ENCODE data around the gene GNAL.
A peak's percentile ranks its signal among the peaks of the same experiment; 100 is the strongest.

The GNAL gene

GRCh38 chr18:11733031-11733430 is 44.0 kb downstream of the GNAL start:
- no peaks in the 10 kb centered on the region for H4K20me1 ChIP-seq (ENCODE audit: insufficient read depth)
- TF ChIP-seq, protein P1, sequence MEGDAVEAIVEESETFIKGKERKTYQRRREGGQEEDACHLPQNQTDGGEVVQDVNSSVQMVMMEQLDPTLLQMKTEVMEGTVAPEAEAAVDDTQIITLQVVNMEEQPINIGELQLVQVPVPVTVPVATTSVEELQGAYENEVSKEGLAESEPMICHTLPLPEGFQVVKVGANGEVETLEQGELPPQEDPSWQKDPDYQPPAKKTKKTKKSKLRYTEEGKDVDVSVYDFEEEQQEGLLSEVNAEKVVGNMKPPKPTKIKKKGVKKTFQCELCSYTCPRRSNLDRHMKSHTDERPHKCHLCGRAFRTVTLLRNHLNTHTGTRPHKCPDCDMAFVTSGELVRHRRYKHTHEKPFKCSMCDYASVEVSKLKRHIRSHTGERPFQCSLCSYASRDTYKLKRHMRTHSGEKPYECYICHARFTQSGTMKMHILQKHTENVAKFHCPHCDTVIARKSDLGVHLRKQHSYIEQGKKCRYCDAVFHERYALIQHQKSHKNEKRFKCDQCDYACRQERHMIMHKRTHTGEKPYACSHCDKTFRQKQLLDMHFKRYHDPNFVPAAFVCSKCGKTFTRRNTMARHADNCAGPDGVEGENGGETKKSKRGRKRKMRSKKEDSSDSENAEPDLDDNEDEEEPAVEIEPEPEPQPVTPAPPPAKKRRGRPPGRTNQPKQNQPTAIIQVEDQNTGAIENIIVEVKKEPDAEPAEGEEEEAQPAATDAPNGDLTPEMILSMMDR (conservative IDR thresholded peaks at IDR 0.05; ENCODE audit: low read depth, low read length) = peak; percentile 85
- no peaks in the 10 kb centered on the region for H3K79me2 ChIP-seq (ENCODE audit: insufficient read depth, low read depth)
- H2AFZ ChIP-seq (ENCODE audit: low read depth) = no peak overlapping the region
- no peaks in the 10 kb centered on the region for H3K36me3 ChIP-seq (ENCODE audit: insufficient read depth)
- no peaks in the 10 kb centered on the region for H3K27me3 ChIP-seq (ENCODE audit: insufficient read depth, low read depth)
- no peaks in the 10 kb centered on the region for H3K4me1 ChIP-seq (ENCODE audit: low read depth, poor library complexity, severe bottlenecking)
- no peak overlapping the region for H3K4me2 ChIP-seq
- no peak overlapping the region for H3K4me3 ChIP-seq (IDR thresholded peaks at IDR 0.05; ENCODE audit: insufficient read depth, low read depth, low read length)
- no peak overlapping the region for H3K9ac ChIP-seq
- no peak overlapping the region for H3K27ac ChIP-seq

DNA sequence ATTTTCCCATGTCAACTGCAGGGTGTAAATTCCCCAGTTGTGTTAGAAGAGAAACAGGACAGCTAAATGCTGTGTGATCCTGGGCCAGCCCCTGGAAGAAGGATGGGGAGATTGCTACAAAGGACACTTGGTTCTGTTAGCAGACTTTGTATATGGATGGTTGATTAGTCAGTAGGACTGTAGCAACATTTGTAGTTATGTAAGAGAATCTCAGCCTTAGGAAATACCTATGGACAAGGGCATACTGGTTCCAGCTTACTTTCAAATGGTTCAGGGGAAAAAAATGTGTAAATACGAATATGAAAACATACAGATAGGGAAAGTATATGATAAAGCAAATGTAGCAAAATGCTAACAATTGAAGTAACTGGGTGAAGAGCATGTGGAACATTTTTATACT is 47.6 kb downstream of the GNAL start:
- TF ChIP-seq, protein P1 (conservative IDR thresholded peaks at IDR 0.05; ENCODE audit: low read depth, low read length) = no peak
- H3K27me3 ChIP-seq (ENCODE audit: insufficient read depth, low read depth) = no peaks in the 10 kb centered on the region
- no peaks in the 10 kb centered on the region for H4K20me1 ChIP-seq (ENCODE audit: insufficient read depth)
- H3K4me3 ChIP-seq (IDR thresholded peaks at IDR 0.05; ENCODE audit: insufficient read depth, low read depth, low read length) = no peak overlapping the region
- no peak overlapping the region for H3K9ac ChIP-seq
- no peaks in the 10 kb centered on the region for H3K36me3 ChIP-seq (ENCODE audit: insufficient read depth)
- H3K4me2 ChIP-seq = no peak overlapping the region
- no peaks in the 10 kb centered on the region for H3K79me2 ChIP-seq (ENCODE audit: insufficient read depth, low read depth)
- H2AFZ ChIP-seq (ENCODE audit: low read depth) = no peak overlapping the region
- H3K27ac ChIP-seq = no peak overlapping the region
- no peaks in the 10 kb centered on the region for H3K4me1 ChIP-seq (ENCODE audit: low read depth, poor library complexity, severe bottlenecking)

DNA sequence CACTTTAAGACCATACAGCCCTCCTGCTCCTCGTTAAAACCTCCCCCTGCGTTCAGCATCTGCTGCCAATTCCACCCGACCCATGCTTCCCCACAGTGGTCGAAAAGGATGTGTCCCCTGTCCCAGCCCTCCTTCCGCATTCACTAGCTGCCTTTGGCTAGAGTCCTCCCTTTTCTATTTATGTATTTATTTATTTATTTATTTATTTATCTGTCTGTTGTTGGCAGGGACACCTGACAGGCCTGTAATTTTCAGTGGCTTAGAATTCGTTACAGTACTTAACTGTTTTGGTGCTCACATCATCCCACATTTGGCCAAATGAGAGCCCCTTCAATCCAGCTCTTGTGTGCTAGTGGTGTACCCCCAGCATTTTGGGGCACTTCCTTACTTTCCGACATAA is 50.8 kb downstream of the GNAL start:
- no peak overlapping the region for H3K4me2 ChIP-seq
- no peaks in the 10 kb centered on the region for H4K20me1 ChIP-seq (ENCODE audit: insufficient read depth)
- TF ChIP-seq, protein P1 (conservative IDR thresholded peaks at IDR 0.05; ENCODE audit: low read depth, low read length) = no peak
- no peaks in the 10 kb centered on the region for H3K36me3 ChIP-seq (ENCODE audit: insufficient read depth)
- H3K9ac ChIP-seq = no peak overlapping the region
- no peaks in the 10 kb centered on the region for H3K4me1 ChIP-seq (ENCODE audit: low read depth, poor library complexity, severe bottlenecking)
- no peaks in the 10 kb centered on the region for H3K27me3 ChIP-seq (ENCODE audit: insufficient read depth, low read depth)
- H3K27ac ChIP-seq = no peak overlapping the region
- no peaks in the 10 kb centered on the region for H3K79me2 ChIP-seq (ENCODE audit: insufficient read depth, low read depth)
- H3K4me3 ChIP-seq (IDR thresholded peaks at IDR 0.05; ENCODE audit: insufficient read depth, low read depth, low read length) = no peak overlapping the region
- no peak overlapping the region for H2AFZ ChIP-seq (ENCODE audit: low read depth)

- Histone ChIP-seq H2AFZ (ENCODE audit: low read depth) (no peak overlapping the region), H3K27ac (no peak overlapping the region), H3K4me3 (IDR thresholded peaks at IDR 0.05; ENCODE audit: insufficient read depth, low read depth, low read length) (no peak overlapping the region), H3K9ac (no peak overlapping the region), H3K4me2 (no peak overlapping the region), H4K20me1 (ENCODE audit: insufficient read depth) (no peaks in the 10 kb centered on the region), H3K27me3 (ENCODE audit: insufficient read depth, low read depth) (no peaks in the 10 kb centered on the region), H3K36me3 (ENCODE audit: insufficient read depth) (no peaks in the 10 kb centered on the region), H3K79me2 (ENCODE audit: insufficient read depth, low read depth) (no peaks in the 10 kb centered on the region), H3K4me1 (ENCODE audit: low read depth, poor library complexity, severe bottlenecking) (no peaks in the 10 kb centered on the region)
- TF ChIP-seq, protein P1 (conservative IDR thresholded peaks at IDR 0.05; ENCODE audit: low read depth, low read length) = no peak
Observed at GRCh38 chr18:11740461-11740860, 51.4 kb downstream of the GNAL start.
